ENCODE measurements around the gene PIAS3. TPM values are rescaled to one million over a fixed set of nuclear protein-coding genes. Genes with fewer than 3 reads are reported as not detected.
A peak's percentile ranks its signal among the peaks of the same experiment; 100 is the strongest.

PIAS3 gene
- total RNA-seq, 6 donors from 2014 or later = 23.0 to 71.2 (median 29.5) TPM

DNA sequence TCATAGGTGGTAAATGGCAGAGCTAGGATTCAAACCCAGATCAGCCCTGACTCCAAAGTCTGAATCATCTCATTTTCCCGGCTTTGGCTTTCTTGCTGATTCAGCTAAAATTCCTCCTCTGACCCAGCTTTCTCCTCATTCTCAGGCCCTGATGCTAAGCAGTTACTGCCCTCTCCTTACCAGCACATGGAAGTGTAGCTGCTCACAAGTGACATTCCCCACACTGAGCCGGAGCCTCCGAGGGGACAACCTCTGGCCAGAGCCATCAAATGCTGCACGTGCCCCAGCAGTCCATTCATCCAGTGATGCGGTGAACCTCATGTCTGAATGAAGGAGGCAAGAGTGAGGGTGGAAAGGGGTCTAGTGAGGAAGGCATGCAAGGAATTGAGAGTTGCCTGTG lies 39.9 kb upstream of the PIAS3 start:
- no peak for TF ChIP-seq EP300 (IDR thresholded peaks at IDR 0.05)
- TF ChIP-seq POLR2A (IDR thresholded peaks at IDR 0.05) = no peak
- no peak for TF ChIP-seq POLR2AphosphoS5 (IDR thresholded peaks at IDR 0.05)
- TF ChIP-seq, protein P1, sequence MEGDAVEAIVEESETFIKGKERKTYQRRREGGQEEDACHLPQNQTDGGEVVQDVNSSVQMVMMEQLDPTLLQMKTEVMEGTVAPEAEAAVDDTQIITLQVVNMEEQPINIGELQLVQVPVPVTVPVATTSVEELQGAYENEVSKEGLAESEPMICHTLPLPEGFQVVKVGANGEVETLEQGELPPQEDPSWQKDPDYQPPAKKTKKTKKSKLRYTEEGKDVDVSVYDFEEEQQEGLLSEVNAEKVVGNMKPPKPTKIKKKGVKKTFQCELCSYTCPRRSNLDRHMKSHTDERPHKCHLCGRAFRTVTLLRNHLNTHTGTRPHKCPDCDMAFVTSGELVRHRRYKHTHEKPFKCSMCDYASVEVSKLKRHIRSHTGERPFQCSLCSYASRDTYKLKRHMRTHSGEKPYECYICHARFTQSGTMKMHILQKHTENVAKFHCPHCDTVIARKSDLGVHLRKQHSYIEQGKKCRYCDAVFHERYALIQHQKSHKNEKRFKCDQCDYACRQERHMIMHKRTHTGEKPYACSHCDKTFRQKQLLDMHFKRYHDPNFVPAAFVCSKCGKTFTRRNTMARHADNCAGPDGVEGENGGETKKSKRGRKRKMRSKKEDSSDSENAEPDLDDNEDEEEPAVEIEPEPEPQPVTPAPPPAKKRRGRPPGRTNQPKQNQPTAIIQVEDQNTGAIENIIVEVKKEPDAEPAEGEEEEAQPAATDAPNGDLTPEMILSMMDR (IDR thresholded peaks at IDR 0.05) = no peak
- no peak overlapping the region for H3K27ac ChIP-seq
- H3K4me1 ChIP-seq = no peaks in the 10 kb centered on the region
- H3K4me3 ChIP-seq = no peak overlapping the region
- ATAC-seq (ENCODE audit: low FRiP score in 2 of 2) = no peak
- no peak for DNase-seq
- no peaks in the 10 kb centered on the region for H3K27me3 ChIP-seq
- H3K36me3 ChIP-seq = peaks cover 0 to 46% (median 7%) of the 10 kb centered on the region in 4 donors
- no peaks in the 10 kb centered on the region for H3K9me3 ChIP-seq
- WGBS, 2 donors = 83 to 97% methylated on average over 5 of the region's 5 CpGs

DNA sequence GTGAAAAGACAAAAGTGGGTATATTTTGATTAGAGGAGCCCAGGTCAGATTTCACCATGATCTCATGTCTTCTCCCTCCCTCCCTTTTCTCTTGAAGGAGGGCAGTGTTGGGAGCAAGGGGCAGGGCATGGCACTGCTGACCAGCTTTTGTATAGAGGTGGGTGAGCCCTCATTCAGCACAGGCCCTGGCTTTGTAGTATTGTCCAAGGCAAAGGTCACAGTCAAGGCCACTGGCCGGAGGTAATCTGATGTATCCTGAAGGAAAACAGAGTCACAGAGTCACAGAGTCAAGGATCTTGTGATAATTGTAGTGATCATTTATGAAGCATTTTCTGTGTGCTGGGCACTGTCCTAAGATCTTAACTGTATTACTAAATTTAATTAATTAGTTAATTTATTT lies 39.1 kb upstream of the PIAS3 start:
- H3K4me3 ChIP-seq = no peak overlapping the region
- no peak overlapping the region for H3K27ac ChIP-seq
- peaks cover 0 to 46% (median 7%) of the 10 kb centered on the region in 4 donors for H3K36me3 ChIP-seq
- peaks cover 2 to 4% (median 3%) of the 10 kb centered on the region in 4 donors for H3K4me1 ChIP-seq
- H3K27me3 ChIP-seq = no peaks in the 10 kb centered on the region
- DNase-seq (no peak), ATAC-seq (ENCODE audit: low FRiP score in 2 of 2) (no peak)
- H3K9me3 ChIP-seq = no peaks in the 10 kb centered on the region
- TF ChIP-seq EP300 (IDR thresholded peaks at IDR 0.05) (no peak), POLR2A (IDR thresholded peaks at IDR 0.05) (no peak), POLR2AphosphoS5 (IDR thresholded peaks at IDR 0.05) (no peak)
- TF ChIP-seq, protein P1 (IDR thresholded peaks at IDR 0.05) = no peak
- 85 to 88% methylated on average over 1 of the region's 1 CpG for WGBS, 2 donors

DNA sequence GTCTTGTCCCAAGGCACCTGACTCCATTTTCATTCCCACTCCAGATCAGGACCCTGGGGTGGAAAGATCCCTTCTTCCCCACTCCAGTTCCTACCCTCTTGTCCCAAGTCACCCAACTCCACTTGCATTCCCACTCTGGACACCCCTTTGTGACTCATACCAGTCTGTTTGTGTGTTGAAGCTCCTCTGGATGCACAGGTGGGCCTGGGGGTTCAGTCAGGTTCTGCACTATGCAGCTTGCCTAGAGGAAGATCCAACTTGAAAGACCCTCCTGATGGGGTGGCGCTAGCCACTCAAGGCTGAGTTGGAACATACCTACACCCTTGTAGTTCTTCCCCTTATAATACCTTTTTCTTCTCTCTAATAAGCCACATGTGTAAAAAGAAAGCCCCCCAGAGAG lies 36.6 kb upstream of the PIAS3 start:
- no peaks in the 10 kb centered on the region for H3K27me3 ChIP-seq
- H3K27ac ChIP-seq = no peak overlapping the region
- peaks cover 24 to 28% (median 26%) of the 10 kb centered on the region in 4 donors for H3K4me1 ChIP-seq
- H3K36me3 ChIP-seq = peaks cover 0 to 29% (median 0%) of the 10 kb centered on the region in 4 donors
- DNase-seq (no peak), ATAC-seq (ENCODE audit: low FRiP score in 2 of 2) (no peak)
- TF ChIP-seq POLR2AphosphoS5 (IDR thresholded peaks at IDR 0.05) = no peak
- no peak for TF ChIP-seq EP300 (IDR thresholded peaks at IDR 0.05)
- TF ChIP-seq POLR2A (IDR thresholded peaks at IDR 0.05) = no peak
- TF ChIP-seq, protein P1 (IDR thresholded peaks at IDR 0.05) = no peak
- no peak overlapping the region for H3K4me3 ChIP-seq
- 100% methylated on average over 1 of the region's 1 CpG for WGBS, 2 donors
- no peaks in the 10 kb centered on the region for H3K9me3 ChIP-seq

DNA sequence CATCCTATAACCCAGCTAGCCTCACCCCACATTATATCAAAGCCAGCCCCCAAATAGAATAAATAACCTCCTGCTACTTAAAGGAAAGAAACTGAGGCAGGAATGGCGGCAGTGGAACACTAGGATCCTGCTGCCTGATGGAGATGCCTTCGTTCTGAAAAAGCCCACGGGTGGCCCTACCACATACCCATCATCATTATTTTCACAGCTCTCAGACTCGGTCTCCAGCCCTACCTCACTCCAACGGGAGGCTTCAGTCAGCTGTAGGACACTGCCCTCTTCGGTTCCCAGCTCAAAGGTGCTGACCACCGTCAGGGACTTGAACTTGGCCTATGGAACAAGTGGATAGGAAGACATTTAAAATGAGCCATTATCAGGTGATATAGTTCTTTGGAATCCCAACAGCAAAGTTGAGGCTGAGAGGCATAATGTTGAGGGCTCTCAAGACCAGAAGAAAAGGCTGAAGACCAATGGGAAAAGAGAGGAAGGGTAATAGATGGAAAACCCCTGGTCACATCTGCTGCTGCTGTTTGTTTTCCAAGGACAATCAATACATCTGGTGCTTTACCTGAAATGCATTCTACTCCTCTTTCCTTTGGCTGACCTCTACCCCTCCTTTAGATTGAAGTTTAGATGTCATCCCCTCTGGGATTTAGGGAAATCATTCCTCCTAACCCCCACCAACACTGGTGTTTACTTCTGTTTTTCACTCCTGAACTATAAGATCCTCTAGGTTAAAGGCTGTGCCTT lies 34.6 kb upstream of the PIAS3 start:
- Histone ChIP-seq H3K4me1 (peaks cover 27 to 36% (median 30%) of the 10 kb centered on the region in 4 donors), H3K4me3 (no peak overlapping the region), H3K9me3 (no peaks in the 10 kb centered on the region), H3K36me3 (peaks cover 0 to 12% (median 0%) of the 10 kb centered on the region in 4 donors), H3K27me3 (no peaks in the 10 kb centered on the region), H3K27ac (peak overlapping the region; percentile 86 to 94 (median 90))
- 88 to 91% methylated on average over 7 of the region's 7 CpGs for WGBS, 2 donors
- ATAC-seq (ENCODE audit: low FRiP score in 2 of 2) (no peak), DNase-seq (no peak)
- no peak for TF ChIP-seq EP300 (IDR thresholded peaks at IDR 0.05)
- no peak for TF ChIP-seq POLR2AphosphoS5 (IDR thresholded peaks at IDR 0.05)

DNA sequence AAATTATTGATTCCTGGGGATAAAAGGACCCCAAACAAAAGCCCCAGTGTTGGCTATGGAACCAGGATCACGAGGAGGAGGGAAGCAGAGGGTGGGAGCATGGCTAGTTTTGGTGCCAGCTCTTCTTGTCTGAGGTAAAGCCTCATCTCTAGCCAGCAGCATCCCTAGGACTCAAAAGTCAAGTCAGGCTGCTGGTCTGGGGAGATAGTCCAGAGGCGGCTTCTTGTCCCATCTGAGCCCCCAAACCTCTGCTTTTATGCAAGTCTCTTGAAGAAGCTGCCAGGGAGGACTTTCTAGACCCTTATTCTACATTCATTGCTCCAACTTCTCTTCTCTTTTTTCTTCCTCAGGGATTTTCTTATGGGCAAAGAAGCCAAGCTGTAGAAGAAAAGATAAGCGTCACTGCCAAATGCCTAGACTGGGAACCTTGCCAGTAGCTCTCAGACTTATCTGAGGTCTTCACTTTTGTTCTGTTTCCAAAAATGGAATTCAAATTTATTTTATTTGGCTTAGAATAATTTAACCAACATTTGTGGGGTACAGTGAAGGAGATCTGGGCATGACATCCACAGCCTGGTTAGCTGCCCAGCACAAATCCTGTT lies 33.7 kb upstream of the PIAS3 start:
- Histone ChIP-seq H3K36me3 (peaks cover 0 to 6% (median 0%) of the 10 kb centered on the region in 4 donors), H3K9me3 (no peaks in the 10 kb centered on the region), H3K27me3 (no peaks in the 10 kb centered on the region), H3K27ac (peak overlapping the region; percentile 86 to 94 (median 90)), H3K4me3 (no peak overlapping the region), H3K4me1 (peaks cover 27 to 36% (median 30%) of the 10 kb centered on the region in 4 donors)
- DNase-seq (no peak), ATAC-seq (ENCODE audit: low FRiP score in 2 of 2) (peak in 1 of 2 donors; percentile 2)
- 40 to 53% methylated on average over 3 of the region's 3 CpGs for WGBS, 2 donors
- TF ChIP-seq, protein P1 (IDR thresholded peaks at IDR 0.05) = no peak
- TF ChIP-seq POLR2A (IDR thresholded peaks at IDR 0.05) (no peak), EP300 (IDR thresholded peaks at IDR 0.05) (no peak), POLR2AphosphoS5 (IDR thresholded peaks at IDR 0.05) (no peak)

Measured in upper lobe of left lung (tissue), 6 donors.